Smooth muscle cell (in vitro differentiated cells): ENCODE data around the gene ZNF236. TPM values are rescaled to one million over a fixed set of nuclear protein-coding genes. Genes with fewer than 3 reads are reported as not detected.

ENCODE experiments used
- DNase-seq: peaks from one replicate; lab custom pipeline; 2025; ENCODE audit not compliant: unreplicated experiment; lab: John Stamatoyannopoulos, UW
- H2AFZ ChIP-seq: fragments of 200-600 bp; sonication (generic); 2 replicates; pipeline ENCODE4 v1.6.0; 2016; ENCODE audit warnings: antibody characterized with exemption, low read depth, mild to moderate bottlenecking
- H3F3A ChIP-seq: fragments of 200-600 bp; sonication (generic); 2 replicates; pipeline ENCODE4 v1.6.0; 2017; ENCODE audit warnings: antibody characterized with exemption, low read depth
- H3K27ac ChIP-seq: fragments of 200-600 bp; sonication (generic); 2 replicates; pipeline ENCODE4 v1.5.1; 2016; ENCODE audit warnings: low read depth, mild to moderate bottlenecking
- H3K27me3 ChIP-seq: fragments of 200-600 bp; sonication (generic); 2 replicates; pipeline ENCODE4 v1.6.1; 2016; ENCODE audit warnings: low read depth, mild to moderate bottlenecking
- H3K36me3 ChIP-seq: fragments of 200-600 bp; sonication (generic); 2 replicates; pipeline ENCODE4 v1.5.1; 2016; ENCODE audit warnings: low read depth
- H3K4me1 ChIP-seq: fragments of 200-600 bp; sonication (generic); 2 replicates; pipeline ENCODE4 v1.5.1; 2016; ENCODE audit warnings: low read depth
- H3K4me2 ChIP-seq: fragments of 200-600 bp; sonication (generic); 2 replicates; pipeline ENCODE4 v1.6.0; 2016; ENCODE audit warnings: mild to moderate bottlenecking
- H3K4me3 ChIP-seq: fragments of 200-600 bp; sonication (generic); 2 replicates; pipeline ENCODE4 v1.5.1; 2016; ENCODE audit warnings: mild to moderate bottlenecking
- H3K79me2 ChIP-seq: fragments of 200-600 bp; sonication (generic); 2 replicates; pipeline ENCODE4 v1.6.0; 2016; ENCODE audit warnings: low read depth, mild to moderate bottlenecking
- H3K9ac ChIP-seq: fragments of 200-600 bp; sonication (generic); 2 replicates; pipeline ENCODE4 v1.6.0; 2016; ENCODE audit warnings: low read depth
- H3K9me3 ChIP-seq: fragments of 200-600 bp; sonication (generic); replicated peaks from 2 replicates; pipeline ENCODE4 v1.5.1; 2016; ENCODE audit warnings: low read depth
- H4K20me1 ChIP-seq: fragments of 200-600 bp; sonication (generic); 2 replicates; pipeline ENCODE4 v1.6.0; 2016; ENCODE audit warnings: low read depth
- CTCF ChIP-seq: fragments of 200-600 bp; sonication (generic); IDR thresholded peaks from 2 replicates; pipeline ENCODE4 v1.5.1; 2017; ENCODE audit warnings: borderline replicate concordance, mild to moderate bottlenecking, antibody characterized with exemption; ENCODE audit not compliant: insufficient read depth, poor library complexity, severe bottlenecking
- WGBS: methylation state at CpG from one replicate; pipeline ENCODE4 v1.1.7; 2016; ENCODE audit warnings: low lambda C conversion rate; 5-methylcytosine and 5-hydroxymethylcytosine counted together
- polyA plus RNA-seq: library from polyadenylated mRNA; unstranded; fragments of >200 nt; fragmentation: Nextera tagmentation; extraction: Ambion mirVana; gene quantifications from 2 replicates; pipeline ENCODE4 v1.2.1, GENCODE V29; 2016
- total RNA-seq: library from RNA; depleted of rRNA; stranded (reverse); fragments of >200 nt; gene quantifications from 2 replicates; pipeline ENCODE4 v1.2.3, GENCODE V29; 2014

ZNF236 gene
- total and polyA plus RNA-seq, 2 experiments from 2014 or later = 4.1 to 6.2 TPM

GRCh38 chr18:76953583-76954233 is 131.4 kb downstream of the ZNF236 start:
- no peak for TF ChIP-seq CTCF
- Histone ChIP-seq H4K20me1 (no peaks in the 10 kb centered on the region), H3K4me2 (no peak overlapping the region), H3K27me3 (no peaks in the 10 kb centered on the region), H3K36me3 (peaks cover 7% of the 10 kb centered on the region), H3K9ac (no peak overlapping the region), H3K27ac (no peak overlapping the region), H3K79me2 (no peaks in the 10 kb centered on the region), H3F3A (no peaks in the 10 kb centered on the region), H2AFZ (no peak overlapping the region), H3K4me3 (no peak overlapping the region), H3K4me1 (no peaks in the 10 kb centered on the region), H3K9me3 (no peaks in the 10 kb centered on the region)
- WGBS = 96% methylated on average over 12 of the region's 12 CpGs
- DNase-seq = no peak

DNA sequence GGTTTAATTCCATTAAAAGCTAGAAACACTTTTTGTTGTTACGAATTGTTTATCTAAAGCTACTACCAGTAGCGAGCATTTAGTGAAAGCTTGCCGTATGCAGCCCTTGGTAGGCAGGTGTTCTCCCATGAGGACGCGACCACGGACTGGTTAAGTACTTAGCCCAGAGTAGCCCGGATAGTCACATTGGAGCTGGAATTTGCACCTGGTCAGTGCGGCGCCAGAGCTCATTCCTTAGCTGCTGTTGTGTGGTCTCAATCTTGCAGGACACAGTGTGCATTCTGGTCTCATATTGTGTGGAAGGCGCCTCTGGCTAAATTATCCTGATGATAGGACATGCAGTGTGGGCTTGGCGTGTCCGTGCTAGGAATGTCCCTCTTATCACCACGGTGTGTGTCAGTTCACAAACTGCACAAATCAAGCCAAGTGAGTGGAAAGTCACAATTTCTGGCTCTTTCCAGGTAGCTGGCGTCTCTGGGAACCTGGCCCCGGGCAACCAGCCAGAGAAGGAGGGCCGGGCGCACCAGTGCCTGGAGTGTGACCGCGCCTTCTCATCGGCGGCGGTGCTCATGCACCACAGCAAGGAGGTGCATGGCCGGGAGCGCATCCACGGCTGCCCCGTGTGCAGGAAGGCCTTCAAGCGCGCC is 133.3 kb downstream of the ZNF236 start:
- Histone ChIP-seq H3K9me3 (no peaks in the 10 kb centered on the region), H3K36me3 (peaks cover under 1% of the 10 kb centered on the region), H3K27me3 (no peaks in the 10 kb centered on the region), H2AFZ (no peak overlapping the region), H3K4me2 (no peak overlapping the region), H3K79me2 (no peaks in the 10 kb centered on the region), H3K9ac (no peak overlapping the region), H3K4me1 (no peaks in the 10 kb centered on the region), H4K20me1 (no peaks in the 10 kb centered on the region), H3K27ac (no peak overlapping the region), H3K4me3 (no peak overlapping the region), H3F3A (no peaks in the 10 kb centered on the region)
- 98% methylated on average over 28 of the region's 28 CpGs for WGBS
- no peak for TF ChIP-seq CTCF
- DNase-seq = no peak

GRCh38 chr18:76956648-76957047 is 134.3 kb downstream of the ZNF236 start:
- Histone ChIP-seq H3K4me1 (no peaks in the 10 kb centered on the region), H3K36me3 (no peaks in the 10 kb centered on the region), H3K27ac (no peak overlapping the region), H3K79me2 (no peaks in the 10 kb centered on the region), H4K20me1 (no peaks in the 10 kb centered on the region), H3K27me3 (no peaks in the 10 kb centered on the region), H3K4me3 (no peak overlapping the region), H3K9ac (no peak overlapping the region), H2AFZ (no peak overlapping the region), H3F3A (no peaks in the 10 kb centered on the region), H3K9me3 (no peaks in the 10 kb centered on the region), H3K4me2 (no peak overlapping the region)
- DNase-seq = no peak
- 98% methylated on average over 11 of the region's 11 CpGs for WGBS
- no peak for TF ChIP-seq CTCF
